C4-2B (cell line): Measurements from ENCODE around the gene PDE9A.

ENCODE experiments used
- H3K27ac ChIP-seq: fragments of 450-650 bp; 2 replicates; pipeline ENCODE4 v1.5.1; 2017
- ZFX ChIP-seq: fragments of 450-650 bp; IDR thresholded peaks from 2 replicates; pipeline ENCODE4 v1.6.1; 2017
- TF ChIP-seq, protein P1 (sequence below): fragments of 450-650 bp; conservative IDR thresholded peaks from 2 replicates; pipeline ENCODE4 v1.5.1; 2017; ENCODE audit warnings: mild to moderate bottlenecking

The PDE9A gene

DNA sequence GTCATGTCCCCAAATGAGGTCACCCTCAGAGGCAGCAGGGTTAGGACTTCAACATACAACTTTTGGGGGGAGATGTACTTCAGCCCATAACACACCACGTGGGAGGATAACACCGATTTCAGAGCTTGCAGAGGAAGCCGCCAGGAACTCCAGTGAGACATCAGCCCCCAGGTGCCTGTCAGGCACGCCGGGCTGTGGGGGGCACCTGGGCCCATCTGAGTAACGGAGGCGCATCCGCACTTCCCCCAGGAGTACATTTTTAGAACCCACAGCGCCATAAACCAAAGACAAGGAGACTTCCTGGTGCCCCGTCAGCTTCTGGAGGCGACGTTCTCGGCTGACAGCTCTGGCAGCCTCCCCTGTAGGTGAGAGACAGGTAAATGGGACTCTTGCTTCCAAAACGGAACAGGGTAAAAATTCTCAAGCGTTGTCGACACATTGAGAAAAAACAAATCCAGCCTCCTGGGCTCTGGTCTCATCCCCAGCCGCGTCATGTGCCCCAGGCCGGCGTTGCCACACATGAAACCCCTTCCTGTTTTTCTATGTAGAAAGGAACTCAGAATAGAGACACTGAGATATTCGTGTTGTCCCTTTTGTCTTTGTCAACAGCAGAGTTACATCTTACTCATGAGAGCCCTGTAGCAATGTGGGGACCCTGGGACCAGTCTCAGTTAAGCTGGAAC lies 93.3 kb downstream of the PDE9A start:
- H3K27ac ChIP-seq, result no peak overlapping the region
- TF ChIP-seq, protein P1, sequence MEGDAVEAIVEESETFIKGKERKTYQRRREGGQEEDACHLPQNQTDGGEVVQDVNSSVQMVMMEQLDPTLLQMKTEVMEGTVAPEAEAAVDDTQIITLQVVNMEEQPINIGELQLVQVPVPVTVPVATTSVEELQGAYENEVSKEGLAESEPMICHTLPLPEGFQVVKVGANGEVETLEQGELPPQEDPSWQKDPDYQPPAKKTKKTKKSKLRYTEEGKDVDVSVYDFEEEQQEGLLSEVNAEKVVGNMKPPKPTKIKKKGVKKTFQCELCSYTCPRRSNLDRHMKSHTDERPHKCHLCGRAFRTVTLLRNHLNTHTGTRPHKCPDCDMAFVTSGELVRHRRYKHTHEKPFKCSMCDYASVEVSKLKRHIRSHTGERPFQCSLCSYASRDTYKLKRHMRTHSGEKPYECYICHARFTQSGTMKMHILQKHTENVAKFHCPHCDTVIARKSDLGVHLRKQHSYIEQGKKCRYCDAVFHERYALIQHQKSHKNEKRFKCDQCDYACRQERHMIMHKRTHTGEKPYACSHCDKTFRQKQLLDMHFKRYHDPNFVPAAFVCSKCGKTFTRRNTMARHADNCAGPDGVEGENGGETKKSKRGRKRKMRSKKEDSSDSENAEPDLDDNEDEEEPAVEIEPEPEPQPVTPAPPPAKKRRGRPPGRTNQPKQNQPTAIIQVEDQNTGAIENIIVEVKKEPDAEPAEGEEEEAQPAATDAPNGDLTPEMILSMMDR, result no peak
- TF ChIP-seq ZFX, result no peak

DNA sequence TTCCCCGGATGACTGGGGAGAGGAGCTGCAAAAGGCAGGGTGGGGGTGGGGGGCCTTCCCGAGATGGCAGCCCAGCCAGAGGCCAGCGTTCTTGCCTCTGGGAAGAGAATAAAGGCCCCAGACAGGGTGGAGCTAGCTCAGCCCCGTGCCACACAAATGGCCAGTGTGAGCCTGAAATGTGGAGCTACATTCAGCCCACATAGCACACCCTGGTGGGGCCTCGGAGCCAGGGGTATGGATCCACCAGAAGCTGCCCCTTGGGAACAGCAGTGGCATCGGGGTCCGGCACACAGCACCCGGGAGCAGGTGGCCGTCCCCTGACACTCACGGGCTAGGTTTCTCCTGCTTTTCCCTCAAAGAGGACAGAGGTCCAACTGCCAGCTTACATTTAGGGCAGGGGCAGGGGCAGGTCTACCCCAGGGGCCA lies 93.9 kb downstream of the PDE9A start:
- no peak overlapping the region for H3K27ac ChIP-seq

GRCh38 chr21:42747746-42748351 lies 94.4 kb downstream of the PDE9A start:
- H3K27ac ChIP-seq, result no peak overlapping the region
- TF ChIP-seq, protein P1, result no peak
- TF ChIP-seq ZFX, result no peak

More for the DNA sequence above, 93.9 kb downstream of the PDE9A start:
- TF ChIP-seq, protein P1, result no peak

- TF ChIP-seq, protein P1, result no peak
- TF ChIP-seq ZFX, result no peak
- no peak overlapping the region for H3K27ac ChIP-seq
These were observed 95.3 kb downstream of the PDE9A start for GRCh38 chr21:42748620-42749176.

GRCh38 chr21:42750737-42751530 lies 97.5 kb downstream of the PDE9A start:
- no peak for TF ChIP-seq ZFX
- TF ChIP-seq, protein P1, result no peak
- no peak overlapping the region for H3K27ac ChIP-seq

GRCh38 chr21:42751866-42752265 lies 98.4 kb downstream of the PDE9A start:
- TF ChIP-seq, protein P1, result no peak
- TF ChIP-seq ZFX, result no peak
- no peak overlapping the region for H3K27ac ChIP-seq
